COLO668 (cell line): Measurements from ENCODE around the gene RPTOR.
A peak's percentile ranks its signal among the peaks of the same experiment; 100 is the strongest.
"Not testable (repeated sequence)": the region's sequence is repeated elsewhere in the genome, so short reads cannot be mapped to it uniquely, and the experiment has no call there.

Source experiments
- DNase-seq: peaks from one replicate; lab custom pipeline; 2025; ENCODE audit not compliant: unreplicated experiment; lab: John Stamatoyannopoulos, UW

RPTOR gene

DNA sequence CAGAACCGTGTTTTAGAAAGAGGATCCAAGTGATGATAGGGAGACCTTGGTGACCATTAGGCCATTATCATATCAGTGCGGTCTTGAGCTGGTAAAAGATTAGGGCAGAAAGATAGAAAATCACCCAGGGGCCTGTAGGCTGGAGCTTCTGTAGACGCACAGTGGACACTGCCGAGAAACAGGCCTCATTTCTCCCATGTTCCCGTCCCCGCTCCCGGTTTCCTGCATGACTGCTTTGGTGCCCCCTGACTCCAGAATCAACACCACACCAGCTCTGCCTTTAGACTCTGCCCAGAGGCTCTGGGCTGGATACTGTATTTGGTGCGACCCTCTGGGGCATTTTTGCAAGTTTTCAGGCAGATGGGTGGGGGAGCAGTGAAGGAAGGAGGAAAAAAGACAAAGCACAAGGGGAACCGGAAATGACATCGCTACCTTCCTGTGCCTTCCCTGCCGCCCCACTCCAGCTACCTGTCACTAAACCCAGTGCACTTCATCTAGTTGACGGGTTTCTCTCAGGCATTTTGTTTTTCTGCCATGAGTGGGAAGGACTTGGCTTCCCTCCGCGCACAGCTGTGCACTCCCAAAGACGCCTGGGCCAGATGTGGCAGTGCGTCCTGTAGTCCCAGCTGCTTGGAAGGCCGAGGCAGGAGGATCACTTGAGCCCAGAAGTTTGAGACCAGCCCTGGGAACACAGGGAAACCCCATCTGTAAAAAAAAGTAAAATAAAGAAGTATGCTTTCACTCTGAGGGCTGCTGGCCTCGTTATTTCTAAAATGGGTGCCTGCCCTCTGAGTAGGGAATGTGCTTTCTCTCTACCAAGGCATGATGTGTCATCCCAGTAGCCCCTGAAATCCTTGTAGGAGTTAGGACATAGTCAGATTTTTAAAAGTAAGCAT, 214.1 kb downstream of the RPTOR start:
- DNase-seq: no peak

DNA sequence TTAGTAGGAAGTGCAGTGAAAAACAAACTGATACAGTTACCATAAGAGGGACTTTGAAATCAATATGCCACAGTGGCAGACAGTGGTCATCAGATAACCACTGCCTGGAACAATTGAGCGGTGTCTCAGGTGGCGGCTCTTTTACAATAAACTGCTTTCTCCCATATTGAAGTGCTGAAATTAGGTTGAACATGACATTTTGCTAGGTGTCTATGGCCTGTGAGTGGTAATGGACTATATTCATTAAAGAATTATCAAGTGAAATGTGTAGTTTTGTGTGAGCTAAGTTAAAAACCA, 214.7 kb downstream of the RPTOR start:
- peak; percentile 5 for DNase-seq

DNA sequence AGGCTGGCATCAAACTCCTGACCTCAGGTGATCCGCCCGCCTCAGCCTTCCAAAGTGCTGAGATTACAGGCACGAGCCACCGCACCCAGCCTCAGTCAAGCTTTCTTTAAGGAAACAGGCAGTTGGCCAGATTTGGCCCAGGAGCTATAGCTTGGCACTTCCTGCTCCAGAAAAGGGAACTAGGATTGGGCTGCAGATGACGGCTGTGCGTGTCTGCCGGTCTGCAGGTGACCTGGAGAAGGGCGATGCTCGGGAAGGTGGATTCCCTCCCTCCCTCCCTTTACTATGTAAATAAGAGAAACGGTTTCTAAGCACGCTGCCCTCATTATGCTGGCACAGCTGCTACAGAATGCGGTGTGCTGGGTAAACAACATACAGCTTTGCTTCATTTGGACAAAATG, 215.9 kb downstream of the RPTOR start:
- peak; percentile 82 for DNase-seq

DNA sequence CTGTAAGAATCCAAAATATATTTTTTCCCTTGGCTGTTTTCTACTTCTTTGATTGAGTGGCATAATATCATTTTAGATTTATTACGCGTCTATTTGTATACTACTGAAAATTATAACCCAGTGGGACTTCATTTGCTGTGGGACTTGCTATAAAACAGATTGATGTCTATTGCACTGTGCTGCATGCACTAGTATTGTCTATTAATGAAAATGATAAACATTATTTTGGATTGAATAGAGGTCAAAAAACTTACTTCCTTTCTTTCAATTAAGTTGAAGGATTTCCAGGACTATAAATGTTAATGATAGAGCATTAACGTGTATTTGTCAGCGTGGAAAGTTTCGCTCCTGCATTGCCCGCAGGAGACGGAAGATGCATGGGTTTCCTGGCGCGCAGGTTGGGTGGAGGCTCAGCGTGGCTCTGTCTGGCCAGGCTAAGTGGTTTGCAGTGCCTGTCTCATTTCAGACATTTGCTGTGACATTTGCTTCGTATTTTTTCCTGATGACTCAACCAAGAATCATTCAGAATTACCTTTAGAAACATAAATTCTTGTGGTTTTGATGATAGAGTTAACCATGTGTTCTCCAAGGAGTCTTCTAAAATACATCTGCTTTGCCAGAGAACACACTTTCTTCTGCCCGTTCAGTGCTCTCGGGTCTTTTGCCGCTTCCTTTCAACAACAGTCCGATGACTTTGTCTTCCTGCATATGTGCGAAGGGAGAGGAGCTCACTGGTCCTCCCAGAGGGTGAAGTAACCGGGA, 216.7 kb downstream of the RPTOR start:
- DNase-seq: no peak

DNA sequence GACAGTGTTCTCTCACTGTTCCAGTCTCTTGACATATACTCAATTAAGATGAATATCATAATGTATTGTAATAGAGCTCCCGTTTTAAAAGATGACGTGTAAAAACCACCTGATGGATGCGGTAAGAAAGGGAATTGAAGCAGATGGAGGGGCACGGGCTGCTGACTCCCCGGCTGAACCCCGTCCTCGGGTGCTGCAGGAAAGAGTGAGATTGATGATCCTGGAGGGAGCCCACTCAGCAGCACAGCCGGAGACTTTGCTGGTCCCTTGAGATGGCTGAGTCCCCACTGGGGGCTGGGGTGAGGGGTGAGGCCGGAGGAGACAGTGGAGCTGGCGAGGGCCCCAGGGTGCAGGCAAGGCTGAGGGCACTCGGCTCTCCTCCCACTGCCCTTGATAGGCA, 217.4 kb downstream of the RPTOR start:
- no peak for DNase-seq

DNA sequence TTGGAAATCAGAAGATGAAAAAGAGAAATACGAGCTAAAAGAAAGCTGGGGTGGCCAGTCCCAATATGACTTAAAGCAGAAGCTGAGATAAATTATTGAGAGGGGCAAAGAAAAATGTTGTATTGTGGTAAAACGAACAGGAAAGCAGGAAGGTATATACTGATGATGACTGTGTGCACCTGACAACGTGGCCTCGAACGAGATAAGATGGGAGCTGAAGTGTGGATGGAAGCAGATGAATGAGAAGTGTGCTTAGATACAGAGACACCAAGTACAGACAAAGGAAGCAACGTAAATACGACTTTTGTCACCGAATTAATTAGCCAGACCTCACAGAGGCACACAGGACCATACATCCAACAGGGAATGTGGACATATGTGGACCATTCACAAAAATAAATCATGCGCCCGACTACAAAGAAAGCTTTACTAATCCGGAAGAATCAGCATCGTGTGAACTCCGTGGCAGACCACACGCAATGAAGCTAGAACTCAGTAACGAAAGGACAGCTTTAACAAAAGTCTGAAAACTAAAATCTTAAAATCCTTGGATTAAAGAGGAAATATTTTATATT, 218.7 kb downstream of the RPTOR start:
- DNase-seq: no peak

DNA sequence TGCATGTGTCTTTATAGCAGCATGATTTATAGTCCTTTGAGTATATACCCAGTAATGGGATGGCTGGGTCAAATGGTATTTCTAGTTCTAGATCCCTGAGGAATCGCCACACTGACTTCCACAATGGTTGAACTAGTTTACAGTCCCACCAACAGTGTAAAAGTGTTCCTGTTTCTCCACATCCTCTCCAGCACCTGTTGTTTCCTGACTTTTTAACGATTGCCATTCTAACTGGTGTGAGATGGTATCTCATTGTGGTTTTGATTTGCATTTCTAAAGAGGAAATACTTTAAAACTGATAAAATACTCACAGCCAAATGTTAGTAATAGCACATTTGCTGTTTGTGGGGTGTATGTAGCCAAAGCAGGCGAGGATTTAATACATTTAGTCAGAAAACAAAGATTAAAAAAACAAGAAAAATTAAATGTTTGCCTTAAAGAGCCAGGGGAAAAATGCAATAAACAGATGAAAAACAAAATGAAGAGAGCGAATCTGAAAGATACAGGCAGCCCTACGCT, 220.0 kb downstream of the RPTOR start:
- not testable (repeated sequence) for DNase-seq

DNA sequence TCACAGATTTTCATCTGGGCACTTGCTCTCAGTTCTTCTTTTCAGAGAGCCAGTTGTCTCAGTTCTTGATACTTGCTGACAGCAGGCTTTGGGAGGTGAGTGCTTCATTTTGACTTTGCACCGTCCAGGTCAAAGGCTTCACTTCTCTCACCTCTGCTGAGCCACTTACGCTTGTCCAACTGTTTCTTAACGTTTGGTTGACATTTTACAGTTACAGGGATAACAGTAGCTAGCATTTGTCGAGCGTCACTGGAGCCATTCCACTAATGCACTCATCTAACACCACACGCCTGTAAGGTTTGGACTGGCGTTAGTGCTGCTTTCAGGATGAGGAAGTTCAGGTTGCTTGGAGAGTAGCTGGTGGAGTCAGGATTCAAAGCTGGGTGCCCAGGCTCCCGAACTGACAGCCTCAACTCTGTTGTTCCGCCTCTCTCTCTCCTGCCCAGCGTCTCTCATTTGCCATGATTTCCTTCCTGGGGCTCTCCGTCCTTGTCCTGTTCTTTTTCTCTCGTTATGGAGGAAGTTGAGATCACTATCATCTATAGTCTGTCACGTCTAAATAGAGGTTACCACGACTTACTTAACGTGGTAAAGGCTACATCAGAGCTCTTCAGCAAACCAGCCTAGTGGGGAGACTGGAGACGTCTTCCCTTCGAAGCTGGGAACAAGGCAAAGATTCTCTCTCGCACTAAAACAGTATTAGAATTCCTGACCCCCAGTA, 220.8 kb downstream of the RPTOR start:
- no peak for DNase-seq

DNA sequence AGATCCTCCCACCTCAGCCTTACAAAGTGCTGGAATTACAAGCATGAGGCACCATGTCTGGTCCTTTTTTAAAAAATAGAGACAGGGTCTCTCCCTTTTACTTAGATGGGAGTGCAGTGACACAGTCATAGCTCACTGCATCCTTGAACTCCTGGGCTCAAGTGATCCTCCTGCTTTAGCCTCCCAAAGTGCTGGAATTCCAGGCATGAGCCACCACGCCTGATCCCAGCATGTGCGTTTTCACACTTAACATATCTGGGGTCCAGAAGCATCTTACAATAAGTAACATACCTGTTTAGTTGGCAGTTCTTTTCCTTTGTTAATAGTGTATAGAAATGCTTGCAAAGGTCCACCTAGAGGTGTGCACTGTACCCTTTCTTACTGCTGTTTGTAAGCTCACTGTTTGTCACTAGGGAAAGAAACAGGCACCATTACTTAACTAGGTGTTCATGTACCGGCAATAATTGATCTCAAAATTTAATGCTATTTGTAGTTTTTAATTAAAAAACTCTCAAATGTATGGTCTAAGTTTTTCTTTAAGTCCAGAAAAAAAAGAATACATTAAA, 221.7 kb downstream of the RPTOR start:
- DNase-seq: no peak

DNA sequence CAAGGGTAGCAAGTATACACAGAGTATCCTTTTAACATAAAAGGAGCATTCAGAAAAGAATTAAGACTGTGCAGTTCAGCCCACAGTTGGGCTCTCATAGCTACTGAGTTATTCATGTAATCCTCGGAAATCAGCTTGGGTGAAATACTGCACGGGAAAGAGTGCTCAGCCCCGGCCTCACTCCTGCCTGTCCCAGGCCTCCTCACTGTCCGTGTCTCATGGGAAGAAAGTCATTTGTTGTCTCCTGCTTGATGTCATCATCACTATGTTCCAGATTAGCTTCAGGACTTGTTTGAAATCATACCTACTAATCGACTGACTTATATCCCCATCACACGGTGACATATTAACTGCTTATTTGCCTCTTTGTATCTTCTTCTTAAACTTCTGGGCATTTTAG, 223.8 kb downstream of the RPTOR start:
- DNase-seq: no peak

DNA sequence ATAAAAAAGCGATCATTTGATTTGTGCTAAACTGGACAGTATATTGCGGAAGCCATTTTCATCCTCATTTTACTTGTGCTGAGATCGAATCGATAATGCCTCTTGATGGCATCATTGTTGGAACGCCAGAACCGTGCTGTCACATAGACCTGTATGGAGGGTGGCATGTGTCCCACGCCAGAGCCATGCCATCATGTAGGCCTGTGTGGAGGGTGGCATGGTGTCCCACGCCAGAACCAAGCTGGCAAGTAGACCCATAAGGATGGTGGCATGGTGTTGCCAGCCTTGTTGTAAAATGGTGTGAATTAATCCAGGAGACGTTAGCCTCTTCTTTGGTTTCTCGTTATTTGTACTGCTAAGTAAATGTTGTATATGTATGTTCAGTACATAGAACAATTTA, 224.3 kb downstream of the RPTOR start:
- no peak for DNase-seq

DNA sequence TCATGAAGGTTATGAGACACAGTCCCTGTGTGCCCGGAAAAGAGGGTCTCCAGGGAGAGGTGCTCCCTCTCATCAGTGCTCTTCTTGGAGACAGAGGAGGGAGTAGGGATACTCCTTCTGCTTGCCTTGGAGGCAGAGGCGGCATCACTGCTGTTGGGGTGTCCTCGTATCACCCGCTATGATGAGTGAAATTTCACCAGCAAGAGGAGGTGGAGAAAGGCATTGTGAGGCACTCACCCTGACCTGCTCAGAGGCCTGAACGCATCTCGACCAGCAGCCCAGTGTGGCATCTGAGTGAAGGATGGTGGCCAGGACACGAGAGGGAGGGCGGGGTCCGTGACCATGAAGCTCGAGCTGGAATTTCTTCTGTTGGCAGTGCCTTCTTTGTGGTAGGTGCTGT, 224.9 kb downstream of the RPTOR start:
- no peak for DNase-seq

DNA sequence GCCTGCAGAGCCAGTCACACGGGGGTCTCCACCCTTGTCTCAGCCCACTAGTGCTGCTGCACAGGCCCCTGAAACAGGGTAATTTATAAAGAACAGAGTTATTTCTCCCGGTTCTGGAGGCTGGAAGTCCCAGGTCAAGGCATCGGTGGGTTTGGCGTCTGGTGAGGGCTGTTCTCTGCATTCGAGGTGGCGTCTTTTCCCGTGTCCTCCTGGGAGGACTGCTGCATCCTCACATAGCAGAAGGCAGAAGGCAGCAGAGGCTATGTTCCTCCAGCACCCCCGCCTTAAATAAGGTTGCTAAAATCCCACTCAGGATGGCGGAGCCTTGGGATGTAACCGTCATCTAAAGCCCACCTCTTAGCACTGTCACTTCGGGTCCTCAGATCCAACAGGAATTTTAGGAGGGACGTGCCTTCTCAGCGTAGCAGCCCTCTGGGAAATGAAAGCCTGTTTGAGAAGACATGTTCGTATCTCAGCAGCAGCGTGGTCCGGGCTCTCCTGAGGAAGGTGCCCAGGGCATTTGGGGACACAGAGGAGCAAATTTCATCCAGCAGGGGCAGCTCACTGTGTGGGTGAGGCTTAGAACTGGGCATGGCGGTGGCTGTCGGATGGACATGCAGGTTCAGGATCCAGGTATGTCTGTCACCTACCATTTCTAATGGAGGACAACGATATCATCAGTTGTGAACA, 225.4 kb downstream of the RPTOR start:
- no peak for DNase-seq

DNA sequence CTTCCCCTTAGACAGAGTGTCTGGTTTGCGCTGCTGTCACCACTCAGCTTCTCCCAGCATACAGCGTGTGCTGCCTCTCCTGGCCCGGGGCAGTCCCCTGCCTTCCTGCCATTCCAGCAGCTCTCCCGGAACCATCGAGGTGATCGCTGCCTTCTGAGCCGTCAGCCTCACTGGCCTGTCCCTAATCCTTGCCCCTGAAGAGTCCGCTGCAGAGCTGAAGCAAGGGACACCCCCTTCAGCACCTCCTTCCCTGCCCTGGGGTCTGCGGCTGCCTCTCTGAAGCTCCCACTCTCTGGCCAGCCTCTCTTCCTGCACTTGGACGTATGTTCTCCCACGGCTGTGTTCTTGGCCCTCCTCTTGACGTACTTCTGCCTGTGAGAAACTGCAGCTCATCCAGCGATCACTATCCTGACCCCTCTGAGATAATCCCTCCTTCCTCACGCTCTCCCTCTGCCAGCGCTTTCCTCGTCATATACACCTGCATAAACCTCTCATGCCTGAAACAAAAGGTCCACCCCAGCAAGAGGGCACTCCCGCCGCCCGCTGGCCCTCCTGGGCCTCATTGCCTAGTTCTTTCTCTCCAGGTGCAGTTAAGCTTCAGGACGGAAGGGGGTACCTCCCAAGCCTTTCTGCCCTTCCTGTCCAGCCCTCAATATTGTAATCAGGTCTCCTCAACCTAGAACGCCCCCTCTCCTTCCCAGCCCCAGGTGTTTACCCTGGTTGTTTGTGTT, 226.4 kb downstream of the RPTOR start:
- peak; percentile 25 for DNase-seq

DNA sequence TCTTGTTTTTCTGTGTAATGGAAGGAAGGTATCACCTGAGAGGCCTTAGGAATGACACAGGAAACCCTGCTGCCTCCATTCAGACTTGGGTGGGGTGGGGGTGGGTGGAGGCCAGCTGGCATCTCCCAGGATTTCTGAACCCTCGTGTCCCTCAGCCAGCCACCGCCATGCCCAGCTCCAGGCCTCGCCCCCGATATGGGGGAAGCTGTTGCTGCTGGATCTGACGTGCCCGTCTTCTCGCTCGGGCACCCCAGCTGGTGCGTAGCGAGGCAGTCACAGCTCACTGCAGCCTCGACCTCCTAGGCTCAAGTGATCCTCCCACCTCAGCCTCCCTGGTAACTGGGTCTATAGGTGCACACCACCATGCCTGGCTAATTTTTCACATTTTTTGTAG, 227.0 kb downstream of the RPTOR start:
- DNase-seq: no peak

DNA sequence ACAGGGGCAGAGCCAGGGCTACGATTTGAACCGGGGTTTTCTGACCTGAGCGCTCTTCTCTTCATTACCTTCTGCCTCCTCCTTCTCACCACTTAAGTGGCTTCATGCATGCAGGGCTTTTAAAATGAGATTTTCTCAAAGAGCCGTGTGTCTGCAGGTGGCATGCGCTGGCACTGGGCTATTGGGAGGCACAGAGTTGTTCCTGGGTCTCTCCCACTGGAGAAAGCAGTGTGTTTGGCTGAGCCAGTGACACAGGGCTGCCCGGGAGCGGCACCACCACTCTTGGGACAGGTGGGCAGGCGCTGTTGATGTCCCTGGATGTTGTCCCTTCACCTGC, 228.2 kb downstream of the RPTOR start:
- DNase-seq: no peak

DNA sequence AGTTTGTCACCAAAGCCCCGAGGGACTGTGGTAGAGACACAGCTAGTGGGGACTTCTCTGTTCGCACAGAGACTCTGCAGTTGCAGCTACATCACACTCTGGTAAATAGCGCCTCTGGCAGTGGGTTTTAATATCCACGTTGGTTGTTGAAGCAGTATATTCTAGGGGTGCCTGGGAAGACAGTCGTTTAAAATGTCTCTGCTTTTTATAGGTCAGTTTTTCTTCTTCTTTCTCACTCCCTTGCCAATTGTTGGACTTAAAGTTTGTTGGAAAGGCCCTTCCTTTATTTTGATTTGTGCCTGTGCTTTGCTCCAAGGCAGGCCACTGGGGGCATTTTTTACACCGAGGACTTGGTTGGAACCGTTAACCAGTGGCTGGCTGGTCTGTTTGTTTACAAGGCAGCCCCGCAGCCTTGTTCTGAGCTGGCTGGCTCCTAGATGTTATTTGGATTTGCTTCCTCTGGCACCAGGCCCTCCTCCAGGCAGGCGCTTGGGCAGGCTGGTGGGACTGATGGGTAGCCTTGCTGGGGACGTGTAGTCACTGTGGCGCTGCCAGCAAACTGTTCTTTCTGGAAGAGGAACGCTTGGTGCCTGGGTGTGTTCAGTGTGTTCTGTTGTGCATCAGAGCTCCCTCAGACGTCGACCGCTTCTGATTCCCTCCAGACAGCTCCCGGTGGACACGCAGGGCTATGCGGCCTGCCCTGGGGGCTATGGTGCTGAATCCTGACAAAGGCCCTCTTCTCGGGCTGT, 228.8 kb downstream of the RPTOR start:
- DNase-seq: peak; percentile 20

DNA sequence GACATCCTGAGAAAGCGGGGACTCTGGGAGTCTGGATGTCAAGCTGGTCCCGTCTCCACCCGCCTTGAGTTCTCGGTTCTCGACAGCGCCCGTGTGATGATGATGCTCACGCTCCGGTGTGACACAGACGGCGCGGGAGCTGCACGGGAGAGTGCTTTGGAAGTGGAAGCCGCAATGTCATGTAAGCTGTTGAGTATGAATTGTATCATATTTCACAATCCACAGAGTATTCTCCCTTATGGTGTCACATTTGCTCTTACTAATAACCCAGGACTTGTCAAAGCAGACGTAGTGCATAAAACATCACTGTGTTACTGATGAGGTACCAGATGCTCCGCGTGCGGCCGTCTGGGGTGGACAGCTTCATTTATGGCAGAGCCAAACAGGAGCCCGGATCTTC, 229.5 kb downstream of the RPTOR start:
- DNase-seq: peak; percentile 35

DNA sequence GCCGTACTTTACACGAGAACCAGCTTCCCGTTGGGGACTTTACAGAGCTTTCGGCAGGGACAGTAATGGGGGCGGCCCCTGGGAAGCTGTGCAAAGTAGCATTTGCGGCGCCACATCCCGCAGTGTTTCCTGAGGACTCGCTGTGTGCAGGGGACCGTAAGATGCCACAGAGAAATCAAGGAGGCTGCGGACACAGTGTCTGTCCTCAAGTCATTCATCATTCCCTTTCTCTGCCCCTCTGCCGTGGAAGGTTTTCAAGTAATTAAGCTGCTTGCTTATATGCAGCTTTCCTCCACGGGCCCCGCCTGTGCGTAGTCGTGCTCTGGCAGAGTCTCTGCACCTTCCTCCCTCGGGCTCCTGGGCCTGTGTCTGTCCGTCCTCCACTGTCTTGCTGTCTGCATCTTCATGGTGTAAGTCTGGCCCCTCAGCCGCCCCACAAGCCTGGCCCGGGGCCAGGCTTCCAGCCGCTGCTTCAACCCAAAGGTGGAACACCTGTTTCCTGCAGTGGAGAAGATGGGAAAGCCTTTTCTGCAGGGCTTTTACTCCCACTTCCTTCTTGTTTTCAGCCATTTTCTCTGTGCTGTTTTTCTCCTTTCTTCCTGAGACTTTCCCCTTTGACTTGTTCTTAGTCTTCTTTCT, 230.1 kb downstream of the RPTOR start:
- peak; percentile 47 for DNase-seq
